GM12878 (cell line): ENCODE measurements around the gene CKAP5. TPM values are rescaled to one million over a fixed set of nuclear protein-coding genes. Genes with fewer than 3 reads are reported as not detected.

Experiments
- BMI1 ChIP-seq: fragments of 450-650 bp; IDR thresholded peaks from 2 replicates; pipeline ENCODE4 v1.6.1; 2016; ENCODE audit warnings: mild to moderate bottlenecking, moderate library complexity, borderline replicate concordance
- CHD2 ChIP-seq: IDR thresholded peaks from 2 replicates; pipeline ENCODE4 v1.6.1; 2011; ENCODE audit warnings: low read depth, low read length, improper control_type of control experiment, borderline replicate concordance
- CREM ChIP-seq: IDR thresholded peaks from 2 replicates; pipeline ENCODE4 v1.6.1; 2014; ENCODE audit warnings: antibody characterized with exemption, low read depth
- EED ChIP-seq: sonication (generic); IDR thresholded peaks from 2 replicates; pipeline ENCODE4 v1.6.1; 2016; ENCODE audit warnings: antibody characterized with exemption, low read depth
- ELK1 ChIP-seq: IDR thresholded peaks from 2 replicates; pipeline ENCODE4 v1.6.1; 2012; ENCODE audit warnings: low read depth, low read length, improper control_type of control experiment
- HDAC2 ChIP-seq: fragments of 200-600 bp; sonication (generic); IDR thresholded peaks from 2 replicates; pipeline ENCODE4 v1.6.1; 2017
- IKZF2 ChIP-seq, 2 experiments: fragments of 450-650 bp; IDR thresholded peaks; 2 replicates each; pipeline ENCODE4 v1.6.1; 2017; ENCODE audit warnings: mild to moderate bottlenecking in 2 of 2, moderate library complexity in 2 of 2
- IRF4 ChIP-seq: IDR thresholded peaks from 2 replicates; pipeline ENCODE4 v1.6.1; 2011; ENCODE audit warnings: low read depth, low read length
- KLF5 ChIP-seq: fragments of 450-650 bp; IDR thresholded peaks from 2 replicates; pipeline ENCODE4 v1.6.1; 2014; ENCODE audit warnings: mild to moderate bottlenecking; ENCODE audit not compliant: partially characterized antibody
- RFX5 ChIP-seq: IDR thresholded peaks from 2 replicates; pipeline ENCODE4 v1.6.1; 2011; ENCODE audit warnings: low read depth, low read length, improper control_type of control experiment
- RUNX3 ChIP-seq: IDR thresholded peaks from 2 replicates; pipeline ENCODE4 v1.6.1; 2012; ENCODE audit warnings: low read length, inconsistent platforms
- TCF12 ChIP-seq: IDR thresholded peaks from 2 replicates; pipeline ENCODE4 v1.6.1; 2011; ENCODE audit warnings: low read depth, mild to moderate bottlenecking, low read length
- TCF7 ChIP-seq: IDR thresholded peaks from 2 replicates; pipeline ENCODE4 v1.6.1; 2014; ENCODE audit warnings: antibody characterized with exemption, borderline replicate concordance
- WRNIP1 ChIP-seq: IDR thresholded peaks from 2 replicates; pipeline ENCODE4 v1.6.1; 2011; ENCODE audit warnings: low read depth, low read length, improper control_type of control experiment, borderline replicate concordance
- YY1 ChIP-seq: IDR thresholded peaks from 2 replicates; pipeline ENCODE4 v1.6.1; 2011; ENCODE audit warnings: low read depth, mild to moderate bottlenecking, low read length
- ZNF24 ChIP-seq: fragments of 450-650 bp; IDR thresholded peaks from 2 replicates; pipeline ENCODE4 v1.6.1; 2017; ENCODE audit warnings: antibody characterized with exemption, mild to moderate bottlenecking
- ZNF274 ChIP-seq: IDR thresholded peaks from one replicate; pipeline ENCODE4 v1.8.0; 2011; ENCODE audit not compliant: insufficient read length, insufficient read depth
- polyA plus RNA-seq, 11 experiments: library from polyadenylated mRNA; depleted of rRNA in 4 of 11; unstranded in 6 of 11; stranded (reverse) in 5 of 11; fragments of >200 nt; fragmentation: Nextera tagmentation in 4 of 11; fragmentation: Illumina TruSeq in 1 of 11; extraction: Ambion mirVana in 4 of 11; extraction: Trizol in 1 of 11; gene quantifications; 1 replicate in 1 of 11; 2 replicates in 10 of 11; pipeline versions ENCODE4 v1.2.1 to v1.2.3, GENCODE V29; 2011 to 2016; ENCODE audit warnings: inconsistent platforms in 2 of 11, missing spikeins in 2 of 11, low read depth in 1 of 11
- total RNA-seq, 4 experiments: library from RNA; depleted of rRNA in 3 of 4; stranded (reverse); fragments of >200 nt in 3 of 4; fragmentation: Illumina TruSeq in 1 of 4; extraction: Trizol in 1 of 4; gene quantifications; 2 replicates each; pipeline versions ENCODE4 v1.2.1 to v1.2.3, GENCODE V29; 2013 to 2021
- TF ChIP-seq, protein P1 (sequence below): fragments of 450-650 bp; IDR thresholded peaks from 2 replicates; pipeline ENCODE4 v1.6.1; 2017; ENCODE audit warnings: mild to moderate bottlenecking, moderate library complexity
- TF ChIP-seq, protein P2 (sequence below): fragments of 450-650 bp; formaldehyde crosslinking; IDR thresholded peaks from 2 replicates; pipeline ENCODE4 v1.4.0; 2020; ENCODE audit warnings: mild to moderate bottlenecking, moderate library complexity
- TF ChIP-seq, protein P3 (sequence below): fragments of 450-650 bp; IDR thresholded peaks from 2 replicates; pipeline ENCODE4 v1.6.1; 2014; ENCODE audit warnings: mild to moderate bottlenecking
- TF ChIP-seq, protein P4 (sequence below): IDR thresholded peaks from 2 replicates; pipeline ENCODE4 v1.6.1; 2012; ENCODE audit warnings: low read depth, low read length, improper control_type of control experiment

Gene CKAP5
- total and polyA plus RNA-seq, 10 of the 15 experiments (the other 5 are each of a cell fraction or from before 2014, with no cell fraction given), result 20.1 to 161 (median 79.8) TPM

DNA sequence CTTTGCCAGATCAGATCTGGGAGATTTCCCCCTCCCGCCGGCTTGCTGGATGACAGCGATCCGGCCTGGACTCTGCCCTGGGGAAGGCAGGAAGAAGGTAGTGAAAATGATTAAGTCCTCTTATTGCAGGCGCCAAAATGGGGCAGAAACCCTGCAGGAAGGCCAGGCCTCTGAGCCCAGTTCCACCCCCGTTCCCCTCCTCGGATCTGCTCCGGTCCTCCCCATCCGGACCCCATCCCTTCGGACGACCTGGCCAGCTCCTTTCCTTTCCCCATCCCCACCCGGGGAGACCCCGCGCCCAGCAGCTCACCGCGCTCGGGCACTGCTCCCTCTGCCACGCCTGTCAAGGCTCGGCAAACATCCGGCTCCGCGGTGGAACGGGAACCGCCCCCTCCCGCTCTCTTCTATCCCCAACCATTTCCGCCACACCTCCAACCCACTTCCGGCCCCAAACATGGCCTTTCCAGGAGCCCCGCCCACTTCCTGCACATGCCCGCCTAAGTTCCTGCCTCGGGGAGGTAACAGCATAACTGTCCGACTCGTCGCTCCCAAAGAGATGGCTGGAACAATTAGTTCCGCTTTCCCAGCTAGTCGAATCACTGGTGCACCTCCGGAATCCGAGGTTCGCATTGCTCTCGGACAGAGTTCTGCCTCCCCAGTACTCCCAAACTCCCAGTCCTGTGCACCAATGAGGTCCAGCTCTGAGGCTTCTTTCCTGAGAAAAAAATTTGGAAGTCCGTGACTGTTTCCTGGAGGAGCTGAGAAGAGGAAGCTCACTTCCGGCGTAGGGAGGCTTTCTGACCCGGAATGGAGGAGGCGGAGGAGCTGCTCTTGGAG, 145.6 kb downstream of the CKAP5 start, which contains the start of the genes ARHGAP1 and ZNF408 (continued):
- TF ChIP-seq ELK1, result peak; percentile 100
- TF ChIP-seq, protein P1, sequence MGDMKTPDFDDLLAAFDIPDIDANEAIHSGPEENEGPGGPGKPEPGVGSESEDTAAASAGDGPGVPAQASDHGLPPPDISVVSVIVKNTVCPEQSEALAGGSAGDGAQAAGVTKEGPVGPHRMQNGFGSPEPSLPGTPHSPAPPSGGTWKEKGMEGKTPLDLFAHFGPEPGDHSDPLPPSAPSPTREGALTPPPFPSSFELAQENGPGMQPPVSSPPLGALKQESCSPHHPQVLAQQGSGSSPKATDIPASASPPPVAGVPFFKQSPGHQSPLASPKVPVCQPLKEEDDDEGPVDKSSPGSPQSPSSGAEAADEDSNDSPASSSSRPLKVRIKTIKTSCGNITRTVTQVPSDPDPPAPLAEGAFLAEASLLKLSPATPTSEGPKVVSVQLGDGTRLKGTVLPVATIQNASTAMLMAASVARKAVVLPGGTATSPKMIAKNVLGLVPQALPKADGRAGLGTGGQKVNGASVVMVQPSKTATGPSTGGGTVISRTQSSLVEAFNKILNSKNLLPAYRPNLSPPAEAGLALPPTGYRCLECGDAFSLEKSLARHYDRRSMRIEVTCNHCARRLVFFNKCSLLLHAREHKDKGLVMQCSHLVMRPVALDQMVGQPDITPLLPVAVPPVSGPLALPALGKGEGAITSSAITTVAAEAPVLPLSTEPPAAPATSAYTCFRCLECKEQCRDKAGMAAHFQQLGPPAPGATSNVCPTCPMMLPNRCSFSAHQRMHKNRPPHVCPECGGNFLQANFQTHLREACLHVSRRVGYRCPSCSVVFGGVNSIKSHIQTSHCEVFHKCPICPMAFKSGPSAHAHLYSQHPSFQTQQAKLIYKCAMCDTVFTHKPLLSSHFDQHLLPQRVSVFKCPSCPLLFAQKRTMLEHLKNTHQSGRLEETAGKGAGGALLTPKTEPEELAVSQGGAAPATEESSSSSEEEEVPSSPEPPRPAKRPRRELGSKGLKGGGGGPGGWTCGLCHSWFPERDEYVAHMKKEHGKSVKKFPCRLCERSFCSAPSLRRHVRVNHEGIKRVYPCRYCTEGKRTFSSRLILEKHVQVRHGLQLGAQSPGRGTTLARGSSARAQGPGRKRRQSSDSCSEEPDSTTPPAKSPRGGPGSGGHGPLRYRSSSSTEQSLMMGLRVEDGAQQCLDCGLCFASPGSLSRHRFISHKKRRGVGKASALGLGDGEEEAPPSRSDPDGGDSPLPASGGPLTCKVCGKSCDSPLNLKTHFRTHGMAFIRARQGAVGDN, result no peak
- TF ChIP-seq, protein P2, sequence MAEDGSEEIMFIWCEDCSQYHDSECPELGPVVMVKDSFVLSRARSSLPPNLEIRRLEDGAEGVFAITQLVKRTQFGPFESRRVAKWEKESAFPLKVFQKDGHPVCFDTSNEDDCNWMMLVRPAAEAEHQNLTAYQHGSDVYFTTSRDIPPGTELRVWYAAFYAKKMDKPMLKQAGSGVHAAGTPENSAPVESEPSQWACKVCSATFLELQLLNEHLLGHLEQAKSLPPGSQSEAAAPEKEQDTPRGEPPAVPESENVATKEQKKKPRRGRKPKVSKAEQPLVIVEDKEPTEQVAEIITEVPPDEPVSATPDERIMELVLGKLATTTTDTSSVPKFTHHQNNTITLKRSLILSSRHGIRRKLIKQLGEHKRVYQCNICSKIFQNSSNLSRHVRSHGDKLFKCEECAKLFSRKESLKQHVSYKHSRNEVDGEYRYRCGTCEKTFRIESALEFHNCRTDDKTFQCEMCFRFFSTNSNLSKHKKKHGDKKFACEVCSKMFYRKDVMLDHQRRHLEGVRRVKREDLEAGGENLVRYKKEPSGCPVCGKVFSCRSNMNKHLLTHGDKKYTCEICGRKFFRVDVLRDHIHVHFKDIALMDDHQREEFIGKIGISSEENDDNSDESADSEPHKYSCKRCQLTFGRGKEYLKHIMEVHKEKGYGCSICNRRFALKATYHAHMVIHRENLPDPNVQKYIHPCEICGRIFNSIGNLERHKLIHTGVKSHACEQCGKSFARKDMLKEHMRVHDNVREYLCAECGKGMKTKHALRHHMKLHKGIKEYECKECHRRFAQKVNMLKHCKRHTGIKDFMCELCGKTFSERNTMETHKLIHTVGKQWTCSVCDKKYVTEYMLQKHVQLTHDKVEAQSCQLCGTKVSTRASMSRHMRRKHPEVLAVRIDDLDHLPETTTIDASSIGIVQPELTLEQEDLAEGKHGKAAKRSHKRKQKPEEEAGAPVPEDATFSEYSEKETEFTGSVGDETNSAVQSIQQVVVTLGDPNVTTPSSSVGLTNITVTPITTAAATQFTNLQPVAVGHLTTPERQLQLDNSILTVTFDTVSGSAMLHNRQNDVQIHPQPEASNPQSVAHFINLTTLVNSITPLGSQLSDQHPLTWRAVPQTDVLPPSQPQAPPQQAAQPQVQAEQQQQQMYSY (CRISPR knock-in tag), result no peak
- peak; percentile 78 for TF ChIP-seq IRF4
- TF ChIP-seq, protein P3, sequence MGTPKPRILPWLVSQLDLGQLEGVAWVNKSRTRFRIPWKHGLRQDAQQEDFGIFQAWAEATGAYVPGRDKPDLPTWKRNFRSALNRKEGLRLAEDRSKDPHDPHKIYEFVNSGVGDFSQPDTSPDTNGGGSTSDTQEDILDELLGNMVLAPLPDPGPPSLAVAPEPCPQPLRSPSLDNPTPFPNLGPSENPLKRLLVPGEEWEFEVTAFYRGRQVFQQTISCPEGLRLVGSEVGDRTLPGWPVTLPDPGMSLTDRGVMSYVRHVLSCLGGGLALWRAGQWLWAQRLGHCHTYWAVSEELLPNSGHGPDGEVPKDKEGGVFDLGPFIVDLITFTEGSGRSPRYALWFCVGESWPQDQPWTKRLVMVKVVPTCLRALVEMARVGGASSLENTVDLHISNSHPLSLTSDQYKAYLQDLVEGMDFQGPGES, result peak; percentile 69
- peak; percentile 17; the same call in 1 of the 2 replicates for TF ChIP-seq TCF7
- TF ChIP-seq ZNF24, result no peak
- TF ChIP-seq IKZF2 (IDR thresholded peaks at IDR 0.05), result peak; percentile 100
- TF ChIP-seq EED, result peak; percentile 79
- TF ChIP-seq, protein P4, sequence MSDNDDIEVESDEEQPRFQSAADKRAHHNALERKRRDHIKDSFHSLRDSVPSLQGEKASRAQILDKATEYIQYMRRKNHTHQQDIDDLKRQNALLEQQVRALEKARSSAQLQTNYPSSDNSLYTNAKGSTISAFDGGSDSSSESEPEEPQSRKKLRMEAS, result peak; percentile 90
- TF ChIP-seq YY1, result peak; percentile 85
- 0 out of 2 replicates have a peak, but pooled peaks have one; percentile 53 for TF ChIP-seq CHD2
- no peak for TF ChIP-seq RFX5
- TF ChIP-seq RUNX3, result peak; percentile 70
- peak; percentile 77 for TF ChIP-seq CREM
- no peak for TF ChIP-seq BMI1
- peak; percentile 93 for TF ChIP-seq KLF5
- TF ChIP-seq TCF12, result no peak
- no peak for TF ChIP-seq ZNF274
- no peak; the same call in 1 of the 2 replicates for TF ChIP-seq HDAC2
- peak; percentile 99; the same call in 1 of the 2 replicates for TF ChIP-seq WRNIP1
